WTC11 (cell line): ENCODE measurements around the gene NPL. TPM values are rescaled to one million over a fixed set of nuclear protein-coding genes. Genes with fewer than 3 reads are reported as not detected.

ENCODE experiments used
- ATAC-seq: fragments of 200-7000 bp; cut with Tn5 transposase; 2 replicates; pipeline ENCODE4 v1.10.0; 2021; ENCODE audit warnings: mild to moderate bottlenecking, moderate library complexity
- CTCF ChIA-PET: fragments of 300-600 bp; sonication (Branson Sonifier 250); formaldehyde crosslinking; loops from one replicate; lab custom pipeline; 2021; ENCODE audit warnings: antibody characterized with exemption; lab: Charles Lee
- POLR2A ChIA-PET: fragments of 350-600 bp; sonication (Branson Sonifier 250); formaldehyde crosslinking; loops from one replicate; lab custom pipeline; 2021; ENCODE audit warnings: antibody characterized with exemption; lab: Charles Lee
- DNase-seq: peaks from one replicate; pipeline ENCODE4 v3.0.0; 2021; ENCODE audit warnings: low spot score
- H3K27ac Mint-ChIP-seq: 2 replicates; pipeline ENCODE4 v1.8.0; 2021; ENCODE audit warnings: mixed read lengths
- H3K27me3 Mint-ChIP-seq: 2 replicates; pipeline ENCODE4 v1.8.0; 2021; ENCODE audit warnings: low read depth, mild to moderate bottlenecking, moderate library complexity, mixed read lengths
- H3K36me3 Mint-ChIP-seq: 2 replicates; pipeline ENCODE4 v1.8.0; 2021; ENCODE audit warnings: mixed read lengths
- H3K4me1 Mint-ChIP-seq: 2 replicates; pipeline ENCODE4 v1.8.0; 2022; ENCODE audit warnings: mixed read lengths
- H3K4me3 Mint-ChIP-seq: 2 replicates; pipeline ENCODE4 v1.8.0; 2021; ENCODE audit warnings: mild to moderate bottlenecking, moderate library complexity, mixed read lengths
- H3K9me3 Mint-ChIP-seq: 2 replicates; pipeline ENCODE4 v1.8.0; 2021; ENCODE audit warnings: mixed read lengths
- ELF4 ChIP-seq: sonication (generic); formaldehyde crosslinking; IDR thresholded peaks from 2 replicates; pipeline ENCODE4 v1.8.1; 2022; ENCODE audit warnings: low read depth, mild to moderate bottlenecking, moderate library complexity, missing genetic modification reagents
- EMX1 ChIP-seq: fragments of 250-450 bp; sonication (Bioruptor Pico); IDR thresholded peaks from 2 replicates; pipeline ENCODE4 v1.8.0; 2021; ENCODE audit warnings: mild to moderate bottlenecking
- ETV6 ChIP-seq: sonication (generic); formaldehyde crosslinking; IDR thresholded peaks from 2 replicates; pipeline ENCODE4 v1.8.1; 2022; ENCODE audit warnings: mild to moderate bottlenecking, missing genetic modification reagents
- GABPB1 ChIP-seq: sonication (generic); formaldehyde crosslinking; IDR thresholded peaks from 2 replicates; pipeline ENCODE4 v1.8.1; 2023; ENCODE audit warnings: mild to moderate bottlenecking, missing genetic modification reagents
- HMGA2 ChIP-seq: fragments of 250-450 bp; sonication (Bioruptor Pico); IDR thresholded peaks from 2 replicates; pipeline ENCODE4 v1.4.0; 2021; ENCODE audit warnings: mild to moderate bottlenecking, moderate library complexity
- JAZF1 ChIP-seq: fragments of 250-450 bp; sonication (Bioruptor Pico); IDR thresholded peaks from 2 replicates; pipeline ENCODE4 v1.9.0; 2021; ENCODE audit warnings: moderate library complexity, mild to moderate bottlenecking, inconsistent platforms
- KAT7 ChIP-seq: sonication (generic); formaldehyde crosslinking; IDR thresholded peaks from 2 replicates; pipeline ENCODE4 v1.8.1; 2023; ENCODE audit warnings: missing genetic modification reagents, mild to moderate bottlenecking, borderline replicate concordance
- MYBL2 ChIP-seq: sonication (generic); formaldehyde crosslinking; IDR thresholded peaks from 2 replicates; pipeline ENCODE4 v1.8.1; 2023; ENCODE audit warnings: mild to moderate bottlenecking, moderate library complexity, missing genetic modification reagents
- RELA ChIP-seq: sonication (generic); formaldehyde crosslinking; IDR thresholded peaks from 2 replicates; pipeline ENCODE4 v1.8.1; 2022; ENCODE audit warnings: missing genetic modification reagents, mild to moderate bottlenecking, borderline replicate concordance
- RORB ChIP-seq: fragments of 250-450 bp; sonication (Bioruptor Pico); IDR thresholded peaks from 2 replicates; pipeline ENCODE4 v1.9.0; 2021; ENCODE audit warnings: mild to moderate bottlenecking
- SOX15 ChIP-seq: fragments of 250-450 bp; sonication (Bioruptor Pico); IDR thresholded peaks from 2 replicates; pipeline ENCODE4 v1.9.0; 2021; ENCODE audit warnings: mild to moderate bottlenecking
- SP1 ChIP-seq: sonication (generic); formaldehyde crosslinking; conservative IDR thresholded peaks from 2 replicates; pipeline ENCODE4 v1.8.1; 2022; ENCODE audit warnings: missing genetic modification reagents
- TEAD4 ChIP-seq: sonication (generic); formaldehyde crosslinking; IDR thresholded peaks from 2 replicates; pipeline ENCODE4 v1.8.0; 2022; ENCODE audit warnings: mild to moderate bottlenecking, missing genetic modification reagents
- ZNF219 ChIP-seq: sonication (generic); formaldehyde crosslinking; IDR thresholded peaks from 2 replicates; pipeline ENCODE4 v1.8.0; 2023; ENCODE audit warnings: missing genetic modification reagents, mild to moderate bottlenecking, borderline replicate concordance
- ZNF281 ChIP-seq: sonication (generic); formaldehyde crosslinking; IDR thresholded peaks from 2 replicates; pipeline ENCODE4 v1.8.0; 2023; ENCODE audit warnings: mild to moderate bottlenecking, missing genetic modification reagents
- ZNF317 ChIP-seq: sonication (generic); formaldehyde crosslinking; IDR thresholded peaks from 2 replicates; pipeline ENCODE4 v1.8.1; 2023; ENCODE audit warnings: low read depth, mild to moderate bottlenecking, moderate library complexity, missing genetic modification reagents, borderline replicate concordance
- ZNF416 ChIP-seq: fragments of 250-450 bp; sonication (Bioruptor Pico); IDR thresholded peaks from 2 replicates; pipeline ENCODE4 v1.9.0; 2021; ENCODE audit warnings: mild to moderate bottlenecking, inconsistent platforms
- total RNA-seq: library from RNA; stranded (reverse); gene quantifications from 3 replicates; pipeline ENCODE4 v1.2.3, GENCODE V29; 2021
- TF ChIP-seq, protein P1 (sequence below): sonication (generic); formaldehyde crosslinking; IDR thresholded peaks from 2 replicates; pipeline ENCODE4 v1.8.1; 2022; ENCODE audit warnings: mild to moderate bottlenecking, moderate library complexity, missing genetic modification reagents
- TF ChIP-seq, protein P2 (sequence below): sonication (generic); formaldehyde crosslinking; IDR thresholded peaks from 2 replicates; pipeline ENCODE4 v1.8.1; 2023; ENCODE audit warnings: mild to moderate bottlenecking, missing genetic modification reagents
- TF ChIP-seq, protein P3 (sequence below): sonication (generic); formaldehyde crosslinking; IDR thresholded peaks from 2 replicates; pipeline ENCODE4 v1.8.1; 2023; ENCODE audit warnings: mild to moderate bottlenecking, missing genetic modification reagents, moderate library complexity
- TF ChIP-seq, protein P4 (sequence below): sonication (generic); formaldehyde crosslinking; IDR thresholded peaks from 2 replicates; pipeline ENCODE4 v1.8.1; 2023; ENCODE audit warnings: mild to moderate bottlenecking, moderate library complexity, missing genetic modification reagents

NPL gene
- total RNA-seq, 1 experiment from 2014 or later, result 3.6 TPM

GRCh38 chr1:182789138-182790076, at the start of gene NPL (continued):
- TF ChIP-seq, protein P1, sequence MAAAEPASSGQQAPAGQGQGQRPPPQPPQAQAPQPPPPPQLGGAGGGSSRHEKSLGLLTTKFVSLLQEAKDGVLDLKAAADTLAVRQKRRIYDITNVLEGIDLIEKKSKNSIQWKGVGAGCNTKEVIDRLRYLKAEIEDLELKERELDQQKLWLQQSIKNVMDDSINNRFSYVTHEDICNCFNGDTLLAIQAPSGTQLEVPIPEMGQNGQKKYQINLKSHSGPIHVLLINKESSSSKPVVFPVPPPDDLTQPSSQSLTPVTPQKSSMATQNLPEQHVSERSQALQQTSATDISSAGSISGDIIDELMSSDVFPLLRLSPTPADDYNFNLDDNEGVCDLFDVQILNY, result peak; percentile 72; the same call in 1 of the 2 replicates
- TF ChIP-seq SOX15 (no peak), ZNF281 (CRISPR knock-in tag) (peak; percentile 51; the same call in 1 of the 2 replicates), MYBL2 (CRISPR knock-in tag) (peak; percentile 96), HMGA2 (no peak), RELA (CRISPR knock-in tag) (peak; percentile 91; the same call in 1 of the 2 replicates)
- TF ChIP-seq, protein P2, sequence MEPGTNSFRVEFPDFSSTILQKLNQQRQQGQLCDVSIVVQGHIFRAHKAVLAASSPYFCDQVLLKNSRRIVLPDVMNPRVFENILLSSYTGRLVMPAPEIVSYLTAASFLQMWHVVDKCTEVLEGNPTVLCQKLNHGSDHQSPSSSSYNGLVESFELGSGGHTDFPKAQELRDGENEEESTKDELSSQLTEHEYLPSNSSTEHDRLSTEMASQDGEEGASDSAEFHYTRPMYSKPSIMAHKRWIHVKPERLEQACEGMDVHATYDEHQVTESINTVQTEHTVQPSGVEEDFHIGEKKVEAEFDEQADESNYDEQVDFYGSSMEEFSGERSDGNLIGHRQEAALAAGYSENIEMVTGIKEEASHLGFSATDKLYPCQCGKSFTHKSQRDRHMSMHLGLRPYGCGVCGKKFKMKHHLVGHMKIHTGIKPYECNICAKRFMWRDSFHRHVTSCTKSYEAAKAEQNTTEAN (CRISPR knock-in tag), result peak; percentile 97

DNA sequence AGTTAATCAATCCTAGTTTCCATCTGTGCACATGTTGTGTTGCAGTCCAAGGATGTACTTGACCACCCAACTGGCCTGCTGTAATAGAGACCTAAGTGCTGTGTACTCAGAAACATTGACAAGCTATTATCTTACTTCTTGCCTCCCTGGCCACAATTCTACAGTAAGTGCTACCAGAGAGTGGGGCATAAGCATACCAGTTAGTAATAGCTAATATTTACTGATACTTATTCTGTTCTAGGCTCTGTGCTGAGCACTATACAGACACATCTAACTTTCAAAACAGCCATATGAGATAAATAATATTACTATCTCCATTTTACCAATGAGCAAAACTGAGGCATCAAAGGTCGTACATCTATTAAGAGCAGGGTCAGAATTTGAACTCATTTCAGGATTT, 49.5 kb upstream of the NPL start:
- TF ChIP-seq ZNF317 (CRISPR knock-in tag) (no peak), GABPB1 (CRISPR knock-in tag) (no peak), ZNF416 (CRISPR knock-in tag) (no peak), SP1 (CRISPR knock-in tag) (no peak), RORB (CRISPR knock-in tag) (no peak), EMX1 (CRISPR knock-in tag) (no peak), ZNF219 (CRISPR knock-in tag) (no peak), KAT7 (no peak), ELF4 (CRISPR knock-in tag) (no peak), TEAD4 (CRISPR knock-in tag) (no peak), SOX15 (no peak), JAZF1 (CRISPR knock-in tag) (no peak), ETV6 (CRISPR knock-in tag) (no peak)
- TF ChIP-seq, protein P3, sequence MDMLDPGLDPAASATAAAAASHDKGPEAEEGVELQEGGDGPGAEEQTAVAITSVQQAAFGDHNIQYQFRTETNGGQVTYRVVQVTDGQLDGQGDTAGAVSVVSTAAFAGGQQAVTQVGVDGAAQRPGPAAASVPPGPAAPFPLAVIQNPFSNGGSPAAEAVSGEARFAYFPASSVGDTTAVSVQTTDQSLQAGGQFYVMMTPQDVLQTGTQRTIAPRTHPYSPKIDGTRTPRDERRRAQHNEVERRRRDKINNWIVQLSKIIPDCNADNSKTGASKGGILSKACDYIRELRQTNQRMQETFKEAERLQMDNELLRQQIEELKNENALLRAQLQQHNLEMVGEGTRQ (CRISPR knock-in tag), result no peak
- TF ChIP-seq, protein P4, sequence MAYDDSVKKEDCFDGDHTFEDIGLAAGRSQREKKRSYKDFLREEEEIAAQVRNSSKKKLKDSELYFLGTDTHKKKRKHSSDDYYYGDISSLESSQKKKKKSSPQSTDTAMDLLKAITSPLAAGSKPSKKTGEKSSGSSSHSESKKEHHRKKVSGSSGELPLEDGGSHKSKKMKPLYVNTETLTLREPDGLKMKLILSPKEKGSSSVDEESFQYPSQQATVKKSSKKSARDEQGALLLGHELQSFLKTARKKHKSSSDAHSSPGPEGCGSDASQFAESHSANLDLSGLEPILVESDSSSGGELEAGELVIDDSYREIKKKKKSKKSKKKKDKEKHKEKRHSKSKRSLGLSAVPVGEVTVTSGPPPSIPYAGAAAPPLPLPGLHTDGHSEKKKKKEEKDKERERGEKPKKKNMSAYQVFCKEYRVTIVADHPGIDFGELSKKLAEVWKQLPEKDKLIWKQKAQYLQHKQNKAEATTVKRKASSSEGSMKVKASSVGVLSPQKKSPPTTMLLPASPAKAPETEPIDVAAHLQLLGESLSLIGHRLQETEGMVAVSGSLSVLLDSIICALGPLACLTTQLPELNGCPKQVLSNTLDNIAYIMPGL (CRISPR knock-in tag), result no peak
- peaks cover 7% of the 10 kb centered on the region for H3K4me1 Mint-ChIP-seq
- no peak overlapping the region for H3K27ac Mint-ChIP-seq
- ATAC-seq (no peak), DNase-seq (no peak)
- CTCF ChIA-PET, result interaction anchor here (0.9 to 1.5 kb wide), 3 partner anchors 14 to 47 kb away, joined by 3 to 4 read pairs (median 3); no protein-coding TSS in a partner anchor
- H3K4me3 Mint-ChIP-seq, result no peak overlapping the region
- POLR2A ChIA-PET, result no interaction called here
- H3K27me3 Mint-ChIP-seq, result no peaks in the 10 kb centered on the region; the same call in 1 of the 2 replicates
- peaks cover 13% of the 10 kb centered on the region for H3K36me3 Mint-ChIP-seq
- peaks cover 29% of the 10 kb centered on the region for H3K9me3 Mint-ChIP-seq
